ENCODE measurements around the gene PARD6B. TPM values are rescaled to one million over a fixed set of nuclear protein-coding genes. Genes with fewer than 3 reads are reported as not detected.

The PARD6B gene
- total and polyA plus RNA-seq, 8 donors: 3.2 to 69.5 (median 10.6) TPM

DNA sequence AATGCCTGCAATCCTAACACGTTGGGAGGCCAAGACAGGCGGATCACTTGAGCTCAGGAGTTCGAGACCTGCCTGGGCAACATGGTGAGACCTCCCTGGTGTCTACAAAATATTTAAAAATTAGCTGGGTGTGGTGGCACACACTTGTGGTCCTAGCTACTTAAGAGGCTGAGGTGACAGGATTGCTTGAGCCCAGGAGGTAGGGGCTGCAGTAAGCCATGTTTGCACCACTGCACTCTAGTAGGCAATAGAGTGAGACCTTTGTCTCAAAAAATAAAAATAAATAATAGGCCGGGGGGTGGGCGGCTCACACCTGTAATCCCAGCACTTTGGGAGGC is 21.8 kb upstream of the PARD6B start:
- H3K9me3 ChIP-seq: no peaks in the 10 kb centered on the region
- TF ChIP-seq POLR2AphosphoS5 (IDR thresholded peaks at IDR 0.05) (no peak), POLR2A (IDR thresholded peaks at IDR 0.05) (no peak), EP300 (IDR thresholded peaks at IDR 0.05) (no peak)
- TF ChIP-seq, protein P1, sequence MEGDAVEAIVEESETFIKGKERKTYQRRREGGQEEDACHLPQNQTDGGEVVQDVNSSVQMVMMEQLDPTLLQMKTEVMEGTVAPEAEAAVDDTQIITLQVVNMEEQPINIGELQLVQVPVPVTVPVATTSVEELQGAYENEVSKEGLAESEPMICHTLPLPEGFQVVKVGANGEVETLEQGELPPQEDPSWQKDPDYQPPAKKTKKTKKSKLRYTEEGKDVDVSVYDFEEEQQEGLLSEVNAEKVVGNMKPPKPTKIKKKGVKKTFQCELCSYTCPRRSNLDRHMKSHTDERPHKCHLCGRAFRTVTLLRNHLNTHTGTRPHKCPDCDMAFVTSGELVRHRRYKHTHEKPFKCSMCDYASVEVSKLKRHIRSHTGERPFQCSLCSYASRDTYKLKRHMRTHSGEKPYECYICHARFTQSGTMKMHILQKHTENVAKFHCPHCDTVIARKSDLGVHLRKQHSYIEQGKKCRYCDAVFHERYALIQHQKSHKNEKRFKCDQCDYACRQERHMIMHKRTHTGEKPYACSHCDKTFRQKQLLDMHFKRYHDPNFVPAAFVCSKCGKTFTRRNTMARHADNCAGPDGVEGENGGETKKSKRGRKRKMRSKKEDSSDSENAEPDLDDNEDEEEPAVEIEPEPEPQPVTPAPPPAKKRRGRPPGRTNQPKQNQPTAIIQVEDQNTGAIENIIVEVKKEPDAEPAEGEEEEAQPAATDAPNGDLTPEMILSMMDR (IDR thresholded peaks at IDR 0.05): no peak
- DNase-seq: no peak
- peak overlapping the region in 1 of 5 donors; percentile 62 for H3K27ac ChIP-seq
- H3K4me1 ChIP-seq: peaks cover 7 to 45% (median 33%) of the 10 kb centered on the region in 4 donors
- no peaks in the 10 kb centered on the region for H3K36me3 ChIP-seq
- H3K27me3 ChIP-seq: no peaks in the 10 kb centered on the region
- no peak overlapping the region for H3K4me3 ChIP-seq
- intact Hi-C loops (cut with DNase I; ENCODE audit: low total_unique reads): no loop called here
- WGBS, 5 donors: 46 to 58% (median 50%) methylated on average over 5 of the region's 5 CpGs

DNA sequence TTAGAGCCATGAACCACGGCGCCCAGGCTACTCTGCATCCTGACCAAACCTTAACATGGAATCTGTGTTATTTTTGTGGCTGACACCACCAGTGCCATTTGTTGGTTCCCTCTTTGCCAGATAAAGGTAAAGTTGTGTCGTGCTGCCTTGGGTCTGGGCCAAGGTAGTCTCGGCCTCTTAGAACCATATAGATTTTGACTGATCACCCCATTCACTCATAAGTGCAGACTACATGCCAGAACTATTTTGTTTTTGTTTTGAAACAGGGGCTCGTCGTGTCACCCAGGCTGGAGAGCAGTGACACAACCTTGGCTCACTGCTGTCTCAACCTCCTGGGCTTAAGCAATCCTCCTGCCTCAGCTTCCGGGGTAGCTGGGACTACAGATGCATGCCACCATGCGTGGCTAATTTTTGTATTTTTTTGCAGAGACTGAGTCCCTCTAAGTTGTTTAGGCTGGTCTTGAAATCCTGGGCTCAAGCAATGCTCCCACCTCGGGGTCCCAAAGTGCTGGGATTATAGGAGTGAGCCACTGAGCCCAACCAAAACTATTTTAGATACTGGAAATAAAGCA is 20.8 kb upstream of the PARD6B start:
- Histone ChIP-seq H3K36me3 (no peaks in the 10 kb centered on the region), H3K4me1 (peaks cover 7 to 45% (median 33%) of the 10 kb centered on the region in 4 donors), H3K9me3 (no peaks in the 10 kb centered on the region), H3K27ac (peak overlapping the region; percentile 40 to 82 (median 50)), H3K27me3 (no peaks in the 10 kb centered on the region), H3K4me3 (no peak overlapping the region)
- DNase-seq: no peak
- no peak for TF ChIP-seq POLR2A (IDR thresholded peaks at IDR 0.05)
- peak in 1 of 3 donors; percentile 18 for TF ChIP-seq POLR2AphosphoS5 (IDR thresholded peaks at IDR 0.05)
- WGBS, 5 donors: 45 to 58% (median 51%) methylated on average over 9 of the region's 9 CpGs
- intact Hi-C loops (cut with DNase I; ENCODE audit: low total_unique reads): no loop called here

DNA sequence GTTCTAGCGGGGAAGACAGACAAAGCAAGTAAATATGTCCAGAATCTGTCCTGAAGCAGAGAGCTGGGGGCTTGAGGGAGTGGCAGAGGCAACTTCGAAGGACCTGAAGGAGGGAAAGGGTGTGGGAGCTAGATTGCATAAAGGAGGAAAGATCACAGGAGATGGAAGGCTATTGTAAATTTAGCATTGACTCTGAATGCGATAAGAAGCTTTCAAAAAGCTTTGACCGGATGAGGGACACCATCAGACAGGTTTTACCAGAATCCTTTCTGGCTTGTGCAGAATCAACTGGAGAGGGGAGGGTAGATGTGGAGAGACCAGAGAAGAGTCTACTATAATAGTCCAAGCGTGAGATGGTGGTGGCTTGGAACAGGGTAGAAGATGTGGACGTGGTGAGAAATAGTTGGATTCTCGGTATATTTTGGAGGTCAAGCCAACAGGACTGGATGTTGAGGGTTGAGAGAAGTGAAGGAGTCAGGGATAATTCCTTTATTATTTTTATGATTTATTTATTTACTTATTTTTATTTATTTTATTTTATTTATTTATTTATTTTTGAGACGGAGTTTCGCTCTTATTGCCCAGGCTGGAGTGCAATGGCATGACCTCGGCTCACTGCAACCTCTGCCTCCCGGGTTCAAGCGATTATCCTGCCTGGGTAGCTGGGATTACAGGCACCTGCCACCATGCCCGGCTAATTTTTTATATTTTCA is 20.1 kb upstream of the PARD6B start:
- H3K27ac ChIP-seq: peak overlapping the region; percentile 40 to 82 (median 50)
- H3K9me3 ChIP-seq: no peaks in the 10 kb centered on the region
- TF ChIP-seq, protein P1 (IDR thresholded peaks at IDR 0.05): no peak
- TF ChIP-seq POLR2AphosphoS5 (IDR thresholded peaks at IDR 0.05): peak in 2 of 3 donors; percentile 34 to 51
- no peak for DNase-seq
- intact Hi-C loops (cut with DNase I; ENCODE audit: low total_unique reads): no loop called here
- no peaks in the 10 kb centered on the region for H3K36me3 ChIP-seq
- no peak overlapping the region for H3K4me3 ChIP-seq
- WGBS, 5 donors: 68 to 75% (median 71%) methylated on average over 13 of the region's 13 CpGs
- H3K27me3 ChIP-seq: no peaks in the 10 kb centered on the region
- H3K4me1 ChIP-seq: peaks cover 7 to 45% (median 33%) of the 10 kb centered on the region in 4 donors

GRCh38 chr20:50712771-50713656 is 18.4 kb upstream of the PARD6B start:
- no peaks in the 10 kb centered on the region for H3K36me3 ChIP-seq
- H3K27me3 ChIP-seq: no peaks in the 10 kb centered on the region
- DNase-seq: no peak
- WGBS, 5 donors: 89 to 95% (median 93%) methylated on average over 7 of the region's 7 CpGs
- TF ChIP-seq, protein P1 (IDR thresholded peaks at IDR 0.05): no peak
- TF ChIP-seq POLR2A (IDR thresholded peaks at IDR 0.05) (no peak), POLR2AphosphoS5 (IDR thresholded peaks at IDR 0.05) (no peak), EP300 (IDR thresholded peaks at IDR 0.05) (no peak)
- H3K4me3 ChIP-seq: no peak overlapping the region
- H3K4me1 ChIP-seq: peaks cover 7 to 41% (median 30%) of the 10 kb centered on the region in 4 donors
- no peak overlapping the region for H3K27ac ChIP-seq
- intact Hi-C loops (cut with DNase I; ENCODE audit: low total_unique reads): no loop called here
- H3K9me3 ChIP-seq: no peaks in the 10 kb centered on the region
